MCF 10A (cell line): ENCODE results near the gene BCKDK. TPM values are rescaled to one million over a fixed set of nuclear protein-coding genes. Genes with fewer than 3 reads are reported as not detected.

Source experiments
- BruUV-seq: library from RNA; stranded (reverse); fragments of 400-500 nt; replicated peaks from 2 replicates; lab custom pipeline; 2021; lab: Mats Ljungman, UMichigan
- CTCF ChIA-PET: fragments of 300-600 bp; sonication (Branson Sonifier 250); formaldehyde crosslinking; extraction: SDS; loops from one replicate; lab custom pipeline; 2021; ENCODE audit warnings: antibody characterized with exemption, inconsistent platforms; lab: Yijun Ruan, JAX
- POLR2A ChIA-PET: fragments of 300-600, 350-650 bp; sonication (Branson Sonifier 250); formaldehyde crosslinking; extraction: SDS; loops from one replicate; lab custom pipeline; 2020; ENCODE audit warnings: antibody characterized with exemption, inconsistent platforms; lab: Yijun Ruan, JAX
- DNase-seq: peaks from one replicate; pipeline ENCODE4 v3.0.0-alpha.2; 2018; ENCODE audit not compliant: unreplicated experiment
- H3K27ac Mint-ChIP-seq: one replicate; pipeline ENCODE4 v1.8.0; 2022; ENCODE audit warnings: mild to moderate bottlenecking, low read depth, mixed read lengths; ENCODE audit not compliant: unreplicated experiment
- H3K27me3 Mint-ChIP-seq: one replicate; pipeline ENCODE4 v1.8.0; 2022; ENCODE audit warnings: mixed read lengths; ENCODE audit not compliant: insufficient read depth, unreplicated experiment
- H3K36me3 Mint-ChIP-seq: one replicate; pipeline ENCODE4 v1.8.0; 2022; ENCODE audit warnings: mild to moderate bottlenecking, moderate library complexity, mixed read lengths; ENCODE audit not compliant: insufficient read depth, unreplicated experiment
- H3K4me1 Mint-ChIP-seq: one replicate; pipeline ENCODE4 v1.8.0; 2022; ENCODE audit warnings: mixed read lengths; ENCODE audit not compliant: insufficient read depth, unreplicated experiment
- H3K4me3 Mint-ChIP-seq: one replicate; pipeline ENCODE4 v1.8.0; 2022; ENCODE audit warnings: mild to moderate bottlenecking, moderate library complexity, mixed read lengths; ENCODE audit not compliant: unreplicated experiment
- H3K9me3 Mint-ChIP-seq: one replicate; pipeline ENCODE4 v1.8.0; 2022; ENCODE audit warnings: mixed read lengths; ENCODE audit not compliant: unreplicated experiment
- CTCF ChIP-seq: fragments of 200-600 bp; IDR thresholded peaks from one replicate; pipeline ENCODE4 v1.8.0; 2022; ENCODE audit warnings: antibody characterized with exemption, mild to moderate bottlenecking; ENCODE audit not compliant: unreplicated experiment
- intact Hi-C: fragments of 100-400 bp; cut with micrococcal nuclease; formaldehyde crosslinking; loops from 2 replicates; pipeline ENCODE4 v1.14.1; 2022
- total RNA-seq: library from RNA; stranded (reverse); gene quantifications from 2 replicates; pipeline ENCODE4 v1.2.3, GENCODE V29; 2022

The BCKDK gene
- total RNA-seq, 1 experiment from 2014 or later, result 41.0 TPM

- DNase-seq, result no peak
- H3K4me1 Mint-ChIP-seq, result peaks cover 16% of the 10 kb centered on the region
- peaks cover 62% of the 10 kb centered on the region for H3K36me3 Mint-ChIP-seq
- no peak for TF ChIP-seq CTCF
- no peak overlapping the region for H3K4me3 Mint-ChIP-seq
- BruUV-seq, result no TSS peak
- no peaks in the 10 kb centered on the region for H3K27me3 Mint-ChIP-seq
- H3K27ac Mint-ChIP-seq, result peak overlapping the region; percentile 27
- ChIA-PET CTCF (interaction anchor here (0.5 to 1.1 kb wide), 2 partner anchors 8 to 201 kb away, joined by 3 to 5 read pairs; no protein-coding TSS in a partner anchor), POLR2A (interaction anchor here (0.5 to 3.2 kb wide), 4 partner anchors 8 to 141 kb away, joined by 3 to 18 read pairs (median 4); partner anchors contain the start of genes ZNF646 and ZNF668)
- H3K9me3 Mint-ChIP-seq, result no peaks in the 10 kb centered on the region
- intact Hi-C loops, result no loop called here
Measured at GRCh38 chr16:31063495-31063842, 44.7 kb upstream of the BCKDK start.

- intact Hi-C loops, result no loop called here
- Mint-ChIP-seq H3K4me1 (peaks cover 17% of the 10 kb centered on the region), H3K27ac (peak overlapping the region; percentile 94), H3K36me3 (peaks cover 57% of the 10 kb centered on the region), H3K9me3 (no peaks in the 10 kb centered on the region), H3K4me3 (peak overlapping the region; percentile 38), H3K27me3 (no peaks in the 10 kb centered on the region)
- TSS peak; percentile 13 for BruUV-seq
- ChIA-PET CTCF (interaction anchor here (0.5 to 1.9 kb wide), 3 partner anchors 8 to 200 kb away, joined by 3 to 17 read pairs (median 5); partner anchors contain the start of gene HSD3B7), POLR2A (interaction anchor here (0.5 to 3.2 kb wide), 5 partner anchors 9 to 121 kb away, joined by 3 to 18 read pairs (median 3); partner anchors contain the start of genes ZNF646 and ZNF668)
- no peak for DNase-seq
- TF ChIP-seq CTCF, result no peak
Measured at GRCh38 chr16:31063843-31064611, 44.2 kb upstream of the BCKDK start.

DNA sequence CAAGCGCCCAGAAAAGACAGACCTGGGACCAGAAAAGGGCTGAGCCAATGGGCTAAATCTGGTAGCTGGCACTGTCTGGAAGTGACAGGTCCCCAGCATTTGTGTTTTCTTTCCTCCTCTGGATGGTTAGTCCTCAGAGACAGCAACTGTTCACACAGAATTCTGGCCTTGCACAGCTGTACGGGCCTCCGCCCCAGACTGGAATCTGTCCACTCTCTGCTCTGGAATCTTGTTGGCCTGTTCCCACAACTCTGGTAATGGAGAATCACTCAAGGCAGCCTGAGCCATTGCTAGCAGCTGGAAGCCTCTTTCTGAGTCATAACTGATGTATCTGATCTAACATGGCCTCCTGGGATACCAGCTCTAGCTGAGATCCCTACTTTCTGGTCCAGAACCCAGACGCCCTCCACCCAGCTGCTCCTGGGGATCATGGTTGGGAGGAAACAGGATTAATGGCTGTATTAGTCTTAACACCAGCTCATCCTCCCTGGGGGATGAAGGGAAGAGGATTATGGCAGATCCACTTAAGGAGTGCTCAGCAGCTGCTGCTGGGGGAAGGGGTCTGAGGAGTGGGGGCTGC is 43.2 kb upstream of the BCKDK start:
- Mint-ChIP-seq H3K36me3 (peaks cover 52% of the 10 kb centered on the region), H3K4me3 (peak overlapping the region; percentile 38), H3K27me3 (no peaks in the 10 kb centered on the region), H3K4me1 (peaks cover 22% of the 10 kb centered on the region), H3K27ac (peak overlapping the region; percentile 94), H3K9me3 (no peaks in the 10 kb centered on the region)
- CTCF ChIA-PET, result interaction anchor here (0.6 to 1.9 kb wide), 4 partner anchors 77 to 388 kb away, joined by 3 to 17 read pairs (median 3); partner anchors contain the start of gene HSD3B7
- BruUV-seq, result no TSS peak
- peak; percentile 51 for DNase-seq
- intact Hi-C loops, result loop anchor here (1.0 kb wide), 1 partner anchor 13 kb away; no protein-coding TSS in a partner anchor
- no peak for TF ChIP-seq CTCF
- POLR2A ChIA-PET, result interaction anchor here (0.6 to 3.2 kb wide), 9 partner anchors 9 to 32 kb away, joined by 3 to 18 read pairs (median 4); partner anchors contain the start of genes STX4, ZNF646 and ZNF668

DNA sequence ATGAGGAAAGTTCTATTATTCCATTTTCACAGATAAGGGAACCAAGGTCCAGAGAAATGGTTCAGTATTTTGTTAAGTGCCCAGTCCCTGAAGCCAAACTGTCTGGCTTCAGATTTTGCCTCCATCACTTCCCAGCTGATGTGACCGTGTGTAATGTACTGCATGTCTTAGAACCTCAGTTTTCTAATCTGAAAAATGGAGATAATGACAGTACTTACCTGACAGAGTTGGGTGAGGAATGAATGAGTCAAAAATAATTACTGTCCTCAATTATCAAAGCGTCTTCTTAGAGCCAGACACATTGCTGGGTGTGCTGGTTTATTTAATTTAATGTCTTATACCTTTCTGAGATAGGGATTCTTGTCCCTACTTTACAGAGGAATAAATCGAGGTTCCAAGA is 40.8 kb upstream of the BCKDK start:
- Mint-ChIP-seq H3K4me1 (peaks cover 31% of the 10 kb centered on the region), H3K27ac (no peak overlapping the region), H3K36me3 (peaks cover 38% of the 10 kb centered on the region), H3K4me3 (no peak overlapping the region), H3K27me3 (no peaks in the 10 kb centered on the region), H3K9me3 (no peaks in the 10 kb centered on the region)
- no peak for DNase-seq
- TF ChIP-seq CTCF, result no peak
- no TSS peak for BruUV-seq
- ChIA-PET CTCF (interaction anchor here (0.6 to 2.8 kb wide), 3 partner anchors 74 to 125 kb away, joined by 3 to 15 read pairs (median 3); partner anchors contain the start of gene HSD3B7), POLR2A (interaction anchor here (0.7 to 1.8 kb wide), 6 partner anchors 17 to 82 kb away, joined by 3 to 4 read pairs (median 4); partner anchors contain the start of genes HSD3B7, STX4 and VKORC1)
- intact Hi-C loops, result no loop called here
